Activated T-cell treated with anti-CD3 and anti-CD28 coated beads, Interleukin-2, amount 50 U/mL, for 72 hours (primary cell): ENCODE measurements around the gene PCNX1. TPM values are rescaled to one million over a fixed set of nuclear protein-coding genes. Genes with fewer than 3 reads are reported as not detected.

Experiments
- ATAC-seq, 2 donors: fragments of 150-1000 bp; cut with Tn5 transposase; replicated peaks in 1 of 2; 2 replicates each; pipeline ENCODE4 v1.10.0; 2021; ENCODE audit warnings: moderate library complexity in 2 of 2, mild to moderate bottlenecking in 1 of 2
- DNase-seq, 2 donors: peaks; one replicate each; pipeline ENCODE4 v3.0.0; 2021 to 2022; ENCODE audit warnings: mixed read lengths in 1 of 2
- H3K27ac Mint-ChIP-seq: one replicate; pipeline ENCODE4 v1.8.0; 2022; ENCODE audit warnings: mild to moderate bottlenecking, moderate library complexity, mixed read lengths
- H3K27me3 Mint-ChIP-seq: one replicate; pipeline ENCODE4 v1.8.0; 2022; ENCODE audit warnings: low read depth, mixed read lengths
- H3K36me3 Mint-ChIP-seq, 2 donors: one replicate each; pipeline ENCODE4 v1.8.0; 2022; ENCODE audit warnings: mixed read lengths in 2 of 2, mild to moderate bottlenecking in 1 of 2; ENCODE audit not compliant: insufficient read depth in 2 of 2
- H3K4me1 Mint-ChIP-seq: one replicate; pipeline ENCODE4 v1.8.0; 2022; ENCODE audit warnings: low read depth, mixed read lengths
- H3K4me3 Mint-ChIP-seq, 2 donors: one replicate each; pipeline ENCODE4 v1.8.0; 2022; ENCODE audit warnings: mild to moderate bottlenecking in 2 of 2, mixed read lengths in 2 of 2, moderate library complexity in 2 of 2
- H3K9me3 Mint-ChIP-seq, 2 donors: one replicate each; pipeline ENCODE4 v1.8.0; 2022; ENCODE audit warnings: mixed read lengths in 2 of 2
- total RNA-seq, 2 donors: library from RNA; stranded (reverse); gene quantifications; one replicate each; pipeline ENCODE4 v1.2.3, GENCODE V29; 2022

PCNX1 gene
- total RNA-seq, 2 donors from 2014 or later: 83.3 to 85.8 TPM

DNA sequence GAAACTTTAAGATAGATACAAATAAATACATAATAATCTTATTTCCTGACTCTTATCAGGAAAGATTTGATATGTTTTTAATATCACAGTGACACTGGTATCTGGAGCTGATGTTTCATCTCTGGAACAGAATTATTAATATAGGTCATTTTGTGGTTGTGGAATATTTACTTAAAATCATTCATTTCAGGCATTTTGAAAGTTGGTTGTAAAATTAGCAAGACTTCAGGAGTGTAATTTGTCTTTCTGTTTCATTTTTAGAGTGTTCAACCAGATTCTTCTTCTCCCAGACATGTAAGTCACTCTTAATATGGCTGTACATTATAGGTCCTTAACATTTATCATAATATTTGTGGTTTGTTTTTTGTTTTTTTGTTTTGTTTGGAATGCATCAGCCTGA, 115.7 kb downstream of the PCNX1 start:
- no peak overlapping the region for H3K4me3 Mint-ChIP-seq
- H3K4me1 Mint-ChIP-seq: peaks cover 32% of the 10 kb centered on the region
- H3K9me3 Mint-ChIP-seq: peaks cover 3 to 10% of the 10 kb centered on the region in 2 donors
- no peaks in the 10 kb centered on the region for H3K27me3 Mint-ChIP-seq
- ATAC-seq (peak; percentile 44 to 77), DNase-seq (no peak)
- H3K27ac Mint-ChIP-seq: peak overlapping the region; percentile 75
- peaks cover 17 to 39% of the 10 kb centered on the region in 2 donors for H3K36me3 Mint-ChIP-seq

- ATAC-seq (no peak), DNase-seq (no peak)
- Mint-ChIP-seq H3K4me3 (no peak overlapping the region), H3K27me3 (no peaks in the 10 kb centered on the region), H3K4me1 (no peaks in the 10 kb centered on the region), H3K36me3 (peaks cover 4 to 19% of the 10 kb centered on the region in 2 donors), H3K27ac (peak overlapping the region; percentile 18), H3K9me3 (no peaks in the 10 kb centered on the region)
These were observed 122.0 kb downstream of the PCNX1 start for GRCh38 chr14:71029236-71029781.

DNA sequence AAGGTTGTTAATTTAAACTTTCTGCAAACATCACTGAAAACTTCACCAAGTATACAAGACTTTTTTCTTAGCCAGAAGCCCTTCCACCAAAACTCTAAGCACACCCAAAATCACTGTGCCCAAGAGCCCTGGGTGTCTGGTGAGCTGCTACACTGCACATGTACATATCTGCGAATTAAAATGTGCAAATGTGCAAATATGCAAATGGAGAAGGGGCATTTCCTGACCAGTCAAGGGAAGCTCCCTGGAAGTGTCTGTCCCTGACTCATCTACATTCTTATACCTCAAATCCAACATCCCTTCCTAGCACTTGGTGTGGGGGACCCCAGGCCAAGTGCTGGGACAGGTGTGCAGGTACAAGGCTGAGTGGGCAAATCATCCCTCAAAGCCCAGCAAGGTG, 123.7 kb downstream of the PCNX1 start:
- H3K9me3 Mint-ChIP-seq: no peaks in the 10 kb centered on the region
- peaks cover 2 to 25% of the 10 kb centered on the region in 2 donors for H3K36me3 Mint-ChIP-seq
- DNase-seq (no peak), ATAC-seq (no peak)
- H3K4me1 Mint-ChIP-seq: no peaks in the 10 kb centered on the region
- no peak overlapping the region for H3K4me3 Mint-ChIP-seq
- H3K27me3 Mint-ChIP-seq: no peaks in the 10 kb centered on the region
- no peak overlapping the region for H3K27ac Mint-ChIP-seq

GRCh38 chr14:71036433-71036832, 129.2 kb downstream of the PCNX1 start:
- H3K9me3 Mint-ChIP-seq: peaks cover 2 to 5% of the 10 kb centered on the region in 2 donors
- no peak overlapping the region for H3K27ac Mint-ChIP-seq
- H3K27me3 Mint-ChIP-seq: no peaks in the 10 kb centered on the region
- DNase-seq (no peak), ATAC-seq (no peak)
- H3K4me1 Mint-ChIP-seq: no peaks in the 10 kb centered on the region
- H3K36me3 Mint-ChIP-seq: peaks cover 12 to 50% of the 10 kb centered on the region in 2 donors
- H3K4me3 Mint-ChIP-seq: no peak overlapping the region

DNA sequence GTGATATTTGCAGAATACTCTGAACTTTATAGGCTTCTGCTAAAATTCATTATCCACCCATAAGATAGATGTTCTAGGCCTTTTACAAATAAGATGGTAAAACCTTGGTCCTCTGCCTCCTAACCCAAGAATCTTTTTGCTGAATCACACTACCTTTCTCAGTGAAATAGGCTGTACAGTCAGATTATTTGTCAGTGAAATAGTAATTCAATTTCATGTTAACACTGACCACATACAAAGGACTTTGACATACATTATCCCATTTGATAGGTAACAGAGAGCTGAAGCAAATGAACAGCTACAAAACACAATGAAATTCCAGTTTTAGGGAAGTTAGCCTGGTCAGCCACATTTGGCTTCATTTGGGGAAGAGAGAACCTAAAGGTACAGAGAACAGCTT, 141.1 kb downstream of the PCNX1 start:
- ATAC-seq: no peak
- peaks cover 14% of the 10 kb centered on the region for H3K4me1 Mint-ChIP-seq
- H3K4me3 Mint-ChIP-seq: no peak overlapping the region
- H3K9me3 Mint-ChIP-seq: peaks cover 0 to 4% of the 10 kb centered on the region in 2 donors
- H3K27ac Mint-ChIP-seq: no peak overlapping the region
- no peak for DNase-seq
- H3K36me3 Mint-ChIP-seq: peaks cover 14 to 30% of the 10 kb centered on the region in 2 donors
- no peaks in the 10 kb centered on the region for H3K27me3 Mint-ChIP-seq

GRCh38 chr14:71049435-71050133, 142.3 kb downstream of the PCNX1 start:
- Mint-ChIP-seq H3K36me3 (peaks cover 8 to 24% of the 10 kb centered on the region in 2 donors), H3K9me3 (no peaks in the 10 kb centered on the region), H3K27ac (no peak overlapping the region), H3K4me1 (peaks cover 2% of the 10 kb centered on the region), H3K4me3 (no peak overlapping the region), H3K27me3 (no peaks in the 10 kb centered on the region)
- ATAC-seq (no peak), DNase-seq (no peak)

- Mint-ChIP-seq H3K36me3 (peaks cover 6 to 20% of the 10 kb centered on the region in 2 donors), H3K27ac (no peak overlapping the region), H3K4me3 (no peak overlapping the region), H3K27me3 (no peaks in the 10 kb centered on the region), H3K9me3 (no peaks in the 10 kb centered on the region), H3K4me1 (no peaks in the 10 kb centered on the region)
- no peak for ATAC-seq
- no peak for DNase-seq
These were observed 143.1 kb downstream of the PCNX1 start for GRCh38 chr14:71050227-71050823.

DNA sequence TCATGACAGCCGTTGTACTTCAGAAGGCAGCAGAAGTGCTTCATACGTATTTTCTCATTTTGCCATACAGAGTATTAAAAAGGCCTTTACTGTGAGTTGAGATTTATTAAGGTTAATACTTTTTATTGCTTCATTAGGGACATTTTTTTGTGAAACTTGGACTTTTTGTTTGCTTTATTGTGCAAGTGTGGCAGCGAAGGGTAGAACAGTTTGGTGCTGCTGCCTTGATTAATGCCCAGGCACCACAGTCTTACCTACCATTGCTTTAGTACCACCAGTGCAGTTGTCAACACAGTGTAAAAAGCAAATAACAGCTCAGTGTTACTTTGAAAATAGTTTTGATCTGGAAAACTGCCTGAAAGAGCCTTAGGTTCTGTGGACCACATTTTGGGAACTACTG, 147.4 kb downstream of the PCNX1 start:
- H3K9me3 Mint-ChIP-seq: no peaks in the 10 kb centered on the region
- ATAC-seq: no peak

DNA sequence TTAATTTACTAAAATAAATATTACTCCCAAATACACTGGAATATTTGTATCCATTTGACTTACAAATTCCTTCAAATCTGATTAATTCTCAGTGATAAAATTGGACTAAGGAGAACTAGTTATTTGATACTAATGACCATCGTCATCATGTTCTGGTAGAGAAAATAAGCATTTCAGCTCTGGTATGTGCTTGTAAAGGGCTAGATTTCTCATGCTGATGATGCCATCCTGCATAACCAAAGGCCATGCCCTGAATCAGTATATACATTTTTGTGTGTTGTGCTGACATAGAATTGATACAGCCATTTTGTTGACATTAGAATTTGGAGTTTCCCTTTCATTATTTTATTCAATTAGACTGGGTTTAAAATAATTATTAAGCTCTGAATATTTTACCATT, 148.9 kb downstream of the PCNX1 start:
- H3K27me3 Mint-ChIP-seq: no peaks in the 10 kb centered on the region
- H3K4me1 Mint-ChIP-seq: peaks cover 1% of the 10 kb centered on the region
- H3K36me3 Mint-ChIP-seq: peaks cover 12 to 33% of the 10 kb centered on the region in 2 donors
- H3K4me3 Mint-ChIP-seq: no peak overlapping the region
- no peak overlapping the region for H3K27ac Mint-ChIP-seq
- no peak for ATAC-seq
- DNase-seq: no peak
- peaks cover 0 to 2% of the 10 kb centered on the region in 2 donors for H3K9me3 Mint-ChIP-seq

More for the DNA sequence above, 147.4 kb downstream of the PCNX1 start:
- no peaks in the 10 kb centered on the region for H3K27me3 Mint-ChIP-seq
- H3K27ac Mint-ChIP-seq: no peak overlapping the region
- H3K36me3 Mint-ChIP-seq: peaks cover 5 to 24% of the 10 kb centered on the region in 2 donors
- no peak overlapping the region for H3K4me3 Mint-ChIP-seq
- H3K4me1 Mint-ChIP-seq: no peaks in the 10 kb centered on the region
- DNase-seq: no peak

GRCh38 chr14:71060274-71060673, 153.0 kb downstream of the PCNX1 start:
- DNase-seq (no peak), ATAC-seq (peak in 1 of 2 donors; percentile 26)
- Mint-ChIP-seq H3K9me3 (peaks cover 2 to 10% of the 10 kb centered on the region in 2 donors), H3K4me3 (no peak overlapping the region), H3K4me1 (peaks cover 10% of the 10 kb centered on the region), H3K27ac (peak overlapping the region; percentile 64), H3K27me3 (no peaks in the 10 kb centered on the region), H3K36me3 (peaks cover 21 to 43% of the 10 kb centered on the region in 2 donors)

- H3K27me3 Mint-ChIP-seq: no peaks in the 10 kb centered on the region
- peaks cover 10% of the 10 kb centered on the region for H3K4me1 Mint-ChIP-seq
These were observed 153.7 kb downstream of the PCNX1 start for GRCh38 chr14:71060825-71061455.

GRCh38 chr14:71061458-71061857, 154.2 kb downstream of the PCNX1 start:
- Mint-ChIP-seq H3K9me3 (peaks cover 5 to 12% of the 10 kb centered on the region in 2 donors), H3K27me3 (no peaks in the 10 kb centered on the region), H3K27ac (peak overlapping the region; percentile 57), H3K4me1 (peaks cover 10% of the 10 kb centered on the region), H3K36me3 (peaks cover 31 to 54% of the 10 kb centered on the region in 2 donors), H3K4me3 (no peak overlapping the region)
- ATAC-seq (peak; percentile 45 to 84), DNase-seq (no peak)

More at GRCh38 chr14:71060825-71061455, 153.7 kb downstream of the PCNX1 start:
- no peak for DNase-seq
- H3K36me3 Mint-ChIP-seq: peaks cover 27 to 49% of the 10 kb centered on the region in 2 donors
- no peak for ATAC-seq
- peak overlapping the region; percentile 64 for H3K27ac Mint-ChIP-seq
- no peak overlapping the region for H3K4me3 Mint-ChIP-seq
- H3K9me3 Mint-ChIP-seq: peaks cover 5 to 12% of the 10 kb centered on the region in 2 donors
